ENCODE results near the gene NFE2L1. TPM values are rescaled to one million over a fixed set of nuclear protein-coding genes. Genes with fewer than 3 reads are reported as not detected.

NFE2L1 gene
- total and polyA plus RNA-seq, 9 of the 15 experiments (the other 6 are each of a cell fraction or from before 2014, with no cell fraction given) = 2.0 to 68.6 (median 39.7) TPM

- no peak for TF ChIP-seq PBX2 (CRISPR knock-in tag; IDR thresholded peaks at IDR 0.05; ENCODE audit: low read depth)
- peak; percentile 85 for TF ChIP-seq PBX2 (tag; conservative IDR thresholded peaks at IDR 0.05; ENCODE audit: low read depth)
- TF ChIP-seq ATF7 (IDR thresholded peaks at IDR 0.05) = peak; percentile 6; the same call in 1 of the 2 replicates
- TF ChIP-seq SP1 (CRISPR knock-in tag; IDR thresholded peaks at IDR 0.05) = peak; percentile 96
- peak; percentile 83 to 96 (median 91) for TF ChIP-seq CTCF (IDR thresholded peaks at IDR 0.05 in 2 of 3, conservative IDR thresholded peaks at IDR 0.05 in 1 of 3; ENCODE audit: insufficient read depth in 2 of 3, low read depth in 1 of 3, low read length in 3 of 3)
- TF ChIP-seq CCNT2 (IDR thresholded peaks at IDR 0.05; ENCODE audit: borderline replicate concordance, extremely low read depth, insufficient read length, low read depth, low read length) = peak; percentile 62
- no peak for TF ChIP-seq YBX1 (IDR thresholded peaks at IDR 0.05)
- TF ChIP-seq FOSL1 (tag; conservative IDR thresholded peaks at IDR 0.05) = peak; percentile 14; the same call in 1 of the 2 replicates
- TF ChIP-seq CC2D1A (IDR thresholded peaks at IDR 0.05) = peak; percentile 58; the same call in 1 of the 2 replicates
- peak; percentile 78 for TF ChIP-seq CXXC5 (CRISPR knock-in tag; IDR thresholded peaks at IDR 0.05)
- TF ChIP-seq MAFK (IDR thresholded peaks at IDR 0.05; ENCODE audit: low read length) = 0 out of 2 replicates have a peak, but pooled peaks have one; percentile 27
- no peak for TF ChIP-seq MLLT1 (IDR thresholded peaks at IDR 0.05)
- TF ChIP-seq NONO (IDR thresholded peaks at IDR 0.05; ENCODE audit: low read depth in 2 of 2, low read length in 1 of 2) = no peak
- peak; percentile 84 to 92 for TF ChIP-seq RAD21 (CRISPR knock-in tag; conservative IDR thresholded peaks at IDR 0.05 in 1 of 2, IDR thresholded peaks at IDR 0.05 in 1 of 2)
- peak in 1 of 2 experiments; percentile 87; a peak in 1 of 4 replicates for TF ChIP-seq CSDE1 (IDR thresholded peaks at IDR 0.05)
- TF ChIP-seq BHLHE40 (IDR thresholded peaks at IDR 0.05; ENCODE audit: low read length) = peak; percentile 95
- TF ChIP-seq HNRNPLL (IDR thresholded peaks at IDR 0.05; ENCODE audit: low read depth, low read length, poor library complexity, severe bottlenecking) = peak; percentile 80
- TF ChIP-seq MXI1 (IDR thresholded peaks at IDR 0.05; ENCODE audit: low read depth, low read length) = peak; percentile 99
- TF ChIP-seq NR2C2 (CRISPR knock-in tag; IDR thresholded peaks at IDR 0.05) = no peak
- peak; percentile 53; the same call in 1 of the 2 replicates for TF ChIP-seq NR2C2 (tag; IDR thresholded peaks at IDR 0.05)
- peak; percentile 60 for TF ChIP-seq NEUROD1 (IDR thresholded peaks at IDR 0.05; ENCODE audit: borderline replicate concordance, low read depth, low read length, partially characterized antibody)
- no peak for TF ChIP-seq TBP (optimal IDR thresholded peaks at IDR 0.05; ENCODE audit: low read depth, low read length)
These were observed 22.9 kb upstream of the NFE2L1 start (continued) for GRCh38 chr17:48025040-48025903.
